Astrocyte (in vitro differentiated cells and primary cell): ENCODE results near the gene TCF19. TPM values are rescaled to one million over a fixed set of nuclear protein-coding genes. Genes with fewer than 3 reads are reported as not detected.

Experiments
- DNase-seq: peaks from one replicate; pipeline ENCODE4 v3.0.0-alpha.2; 2010; ENCODE audit warnings: low read depth
- FAIRE-seq: peaks from 2 replicates; lab custom pipeline; 2011; peaks lifted over from hg19 to GRCh38; lab: Jason Lieb, UNC
- H2AFZ ChIP-seq: 2 replicates; pipeline ENCODE4 v1.6.0; 2012; ENCODE audit warnings: low read depth, low read length, inconsistent platforms
- H3K27ac ChIP-seq: 2 replicates; pipeline ENCODE4 v1.5.1; 2011; ENCODE audit warnings: low read depth, low read length, inconsistent platforms
- H3K27me3 ChIP-seq: 2 replicates; pipeline ENCODE4 v1.6.0; 2011; ENCODE audit warnings: low read length, inconsistent platforms; ENCODE audit not compliant: insufficient read depth
- H3K36me3 ChIP-seq: 2 replicates; pipeline ENCODE4 v1.5.1; 2011; ENCODE audit warnings: low read length, inconsistent platforms; ENCODE audit not compliant: insufficient read depth
- H3K4me1 ChIP-seq: 2 replicates; pipeline ENCODE4 v1.5.1; 2011; ENCODE audit warnings: low read length, inconsistent platforms; ENCODE audit not compliant: insufficient read depth
- H3K4me2 ChIP-seq: 2 replicates; pipeline ENCODE4 v1.6.0; 2012; ENCODE audit warnings: low read length, inconsistent platforms
- H3K4me3 ChIP-seq: 2 replicates; pipeline ENCODE4 v1.5.1; 2011; ENCODE audit warnings: low read depth, mild to moderate bottlenecking, low read length, inconsistent platforms; ENCODE audit not compliant: insufficient read depth
- H3K79me2 ChIP-seq: 2 replicates; pipeline ENCODE4 v1.6.0; 2012; ENCODE audit warnings: mild to moderate bottlenecking, low read length, inconsistent platforms; ENCODE audit not compliant: insufficient read depth
- H3K9ac ChIP-seq: 2 replicates; pipeline ENCODE4 v1.6.0; 2012; ENCODE audit warnings: mild to moderate bottlenecking, low read length, inconsistent platforms
- H3K9me3 ChIP-seq: 2 replicates; pipeline ENCODE4 v1.5.1; 2012; ENCODE audit warnings: low read depth, mild to moderate bottlenecking, low read length, inconsistent platforms; ENCODE audit not compliant: insufficient read depth
- H4K20me1 ChIP-seq: 2 replicates; pipeline ENCODE4 v1.6.0; 2012; ENCODE audit warnings: low read length, inconsistent platforms; ENCODE audit not compliant: insufficient read depth
- H3K27ac Mint-ChIP-seq: one replicate; pipeline ENCODE4 v1.8.0; 2021; ENCODE audit warnings: mild to moderate bottlenecking, mixed read lengths; ENCODE audit not compliant: unreplicated experiment
- H3K27me3 Mint-ChIP-seq: one replicate; pipeline ENCODE4 v1.8.0; 2021; ENCODE audit warnings: low read depth, mixed read lengths; ENCODE audit not compliant: unreplicated experiment
- H3K36me3 Mint-ChIP-seq: one replicate; pipeline ENCODE4 v1.8.0; 2021; ENCODE audit warnings: low read depth, mixed read lengths; ENCODE audit not compliant: unreplicated experiment
- H3K4me1 Mint-ChIP-seq: one replicate; pipeline ENCODE4 v1.8.0; 2021; ENCODE audit warnings: low read depth, mixed read lengths; ENCODE audit not compliant: unreplicated experiment
- H3K4me3 Mint-ChIP-seq: one replicate; pipeline ENCODE4 v1.8.0; 2021; ENCODE audit warnings: mild to moderate bottlenecking, moderate library complexity, mixed read lengths; ENCODE audit not compliant: unreplicated experiment
- H3K9me3 Mint-ChIP-seq: one replicate; pipeline ENCODE4 v1.8.0; 2021; ENCODE audit warnings: mild to moderate bottlenecking, mixed read lengths; ENCODE audit not compliant: unreplicated experiment
- EZH2 ChIP-seq: IDR thresholded peaks from 2 replicates; pipeline ENCODE4 v1.6.1; 2012; ENCODE audit warnings: mild to moderate bottlenecking, low read length, inconsistent platforms; ENCODE audit not compliant: insufficient read depth
- total RNA-seq: library from RNA; stranded (reverse); gene quantifications from 2 replicates; pipeline ENCODE4 v1.2.1, GENCODE V29; 2021
- TF ChIP-seq, protein P1 (sequence below): IDR thresholded peaks from 2 replicates; pipeline ENCODE4 v1.5.1; 2011; ENCODE audit warnings: low read depth, mild to moderate bottlenecking, inconsistent platforms, low read length, moderate library complexity; ENCODE audit not compliant: insufficient read depth

TCF19 gene
- total RNA-seq, 1 donor from 2014 or later: 2.5 TPM

DNA sequence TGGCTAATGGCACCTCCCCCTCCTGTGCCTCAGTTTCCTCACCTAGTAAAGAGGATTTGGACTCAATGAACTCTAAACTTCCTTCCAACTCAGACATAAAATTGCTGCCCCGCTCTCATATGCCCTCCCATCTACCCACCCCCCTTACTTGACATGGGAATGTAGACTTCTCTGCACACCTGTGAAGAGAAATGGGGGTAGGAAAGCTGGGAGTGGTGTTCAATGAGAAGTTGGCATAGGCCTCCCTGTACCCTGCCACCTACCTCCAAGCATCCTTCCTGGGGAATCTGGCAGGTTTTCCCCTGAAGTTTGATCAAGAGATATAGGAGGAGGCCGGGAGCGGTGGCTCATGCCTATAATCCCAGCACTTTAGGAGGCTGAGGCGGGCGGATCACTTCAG lies 16.0 kb downstream of the TCF19 start:
- Histone ChIP-seq H3K79me2 (no peaks in the 10 kb centered on the region), H2AFZ (no peak overlapping the region), H3K9me3 (no peaks in the 10 kb centered on the region), H3K9ac (no peak overlapping the region), H3K4me3 (no peak overlapping the region), H3K4me1 (no peaks in the 10 kb centered on the region), H3K36me3 (no peaks in the 10 kb centered on the region), H3K27me3 (no peaks in the 10 kb centered on the region), H3K27ac (no peak overlapping the region), H4K20me1 (no peaks in the 10 kb centered on the region), H3K4me2 (no peak overlapping the region)
- H3K27ac Mint-ChIP-seq: no peak overlapping the region
- H3K4me3 Mint-ChIP-seq: no peak overlapping the region
- peaks cover 11% of the 10 kb centered on the region for H3K27me3 Mint-ChIP-seq
- peaks cover 4% of the 10 kb centered on the region for H3K36me3 Mint-ChIP-seq
- peaks cover 25% of the 10 kb centered on the region for H3K4me1 Mint-ChIP-seq
- FAIRE-seq (no peak), DNase-seq (no peak)
- TF ChIP-seq, protein P1, sequence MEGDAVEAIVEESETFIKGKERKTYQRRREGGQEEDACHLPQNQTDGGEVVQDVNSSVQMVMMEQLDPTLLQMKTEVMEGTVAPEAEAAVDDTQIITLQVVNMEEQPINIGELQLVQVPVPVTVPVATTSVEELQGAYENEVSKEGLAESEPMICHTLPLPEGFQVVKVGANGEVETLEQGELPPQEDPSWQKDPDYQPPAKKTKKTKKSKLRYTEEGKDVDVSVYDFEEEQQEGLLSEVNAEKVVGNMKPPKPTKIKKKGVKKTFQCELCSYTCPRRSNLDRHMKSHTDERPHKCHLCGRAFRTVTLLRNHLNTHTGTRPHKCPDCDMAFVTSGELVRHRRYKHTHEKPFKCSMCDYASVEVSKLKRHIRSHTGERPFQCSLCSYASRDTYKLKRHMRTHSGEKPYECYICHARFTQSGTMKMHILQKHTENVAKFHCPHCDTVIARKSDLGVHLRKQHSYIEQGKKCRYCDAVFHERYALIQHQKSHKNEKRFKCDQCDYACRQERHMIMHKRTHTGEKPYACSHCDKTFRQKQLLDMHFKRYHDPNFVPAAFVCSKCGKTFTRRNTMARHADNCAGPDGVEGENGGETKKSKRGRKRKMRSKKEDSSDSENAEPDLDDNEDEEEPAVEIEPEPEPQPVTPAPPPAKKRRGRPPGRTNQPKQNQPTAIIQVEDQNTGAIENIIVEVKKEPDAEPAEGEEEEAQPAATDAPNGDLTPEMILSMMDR: no peak
- TF ChIP-seq EZH2: no peak
- no peaks in the 10 kb centered on the region for H3K9me3 Mint-ChIP-seq

DNA sequence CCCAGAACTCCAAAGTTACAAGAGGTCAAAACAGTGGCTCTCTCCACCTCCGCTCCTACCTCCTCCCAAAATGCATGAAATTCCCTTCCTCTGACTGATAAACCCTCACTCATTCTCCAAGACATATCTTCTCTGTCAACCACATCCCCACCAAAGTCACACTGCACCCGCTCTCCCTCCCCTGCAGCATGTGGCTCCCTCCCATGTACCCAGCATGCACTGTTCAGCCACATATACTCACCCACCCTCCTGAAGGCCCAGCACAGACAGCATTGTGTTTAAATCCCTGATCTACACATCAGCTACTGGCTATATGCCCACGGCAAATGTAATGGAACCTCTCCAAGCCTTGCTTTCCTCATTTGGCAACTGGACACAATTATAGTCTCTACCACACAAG lies 17.6 kb downstream of the TCF19 start:
- FAIRE-seq (no peak), DNase-seq (peak; percentile 34)
- H3K27me3 Mint-ChIP-seq: peaks cover 7% of the 10 kb centered on the region
- Histone ChIP-seq H3K4me3 (no peak overlapping the region), H3K79me2 (no peaks in the 10 kb centered on the region), H3K4me1 (no peaks in the 10 kb centered on the region), H3K9ac (no peak overlapping the region), H4K20me1 (no peaks in the 10 kb centered on the region), H3K27ac (no peak overlapping the region), H3K27me3 (no peaks in the 10 kb centered on the region), H3K36me3 (no peaks in the 10 kb centered on the region), H3K4me2 (no peak overlapping the region), H2AFZ (no peak overlapping the region), H3K9me3 (no peaks in the 10 kb centered on the region)
- peak overlapping the region; percentile 13 for H3K4me3 Mint-ChIP-seq
- peaks cover 25% of the 10 kb centered on the region for H3K4me1 Mint-ChIP-seq
- TF ChIP-seq, protein P1: no peak
- no peak for TF ChIP-seq EZH2
- H3K27ac Mint-ChIP-seq: peak overlapping the region; percentile 70
- H3K9me3 Mint-ChIP-seq: no peaks in the 10 kb centered on the region
- peaks cover 4% of the 10 kb centered on the region for H3K36me3 Mint-ChIP-seq

DNA sequence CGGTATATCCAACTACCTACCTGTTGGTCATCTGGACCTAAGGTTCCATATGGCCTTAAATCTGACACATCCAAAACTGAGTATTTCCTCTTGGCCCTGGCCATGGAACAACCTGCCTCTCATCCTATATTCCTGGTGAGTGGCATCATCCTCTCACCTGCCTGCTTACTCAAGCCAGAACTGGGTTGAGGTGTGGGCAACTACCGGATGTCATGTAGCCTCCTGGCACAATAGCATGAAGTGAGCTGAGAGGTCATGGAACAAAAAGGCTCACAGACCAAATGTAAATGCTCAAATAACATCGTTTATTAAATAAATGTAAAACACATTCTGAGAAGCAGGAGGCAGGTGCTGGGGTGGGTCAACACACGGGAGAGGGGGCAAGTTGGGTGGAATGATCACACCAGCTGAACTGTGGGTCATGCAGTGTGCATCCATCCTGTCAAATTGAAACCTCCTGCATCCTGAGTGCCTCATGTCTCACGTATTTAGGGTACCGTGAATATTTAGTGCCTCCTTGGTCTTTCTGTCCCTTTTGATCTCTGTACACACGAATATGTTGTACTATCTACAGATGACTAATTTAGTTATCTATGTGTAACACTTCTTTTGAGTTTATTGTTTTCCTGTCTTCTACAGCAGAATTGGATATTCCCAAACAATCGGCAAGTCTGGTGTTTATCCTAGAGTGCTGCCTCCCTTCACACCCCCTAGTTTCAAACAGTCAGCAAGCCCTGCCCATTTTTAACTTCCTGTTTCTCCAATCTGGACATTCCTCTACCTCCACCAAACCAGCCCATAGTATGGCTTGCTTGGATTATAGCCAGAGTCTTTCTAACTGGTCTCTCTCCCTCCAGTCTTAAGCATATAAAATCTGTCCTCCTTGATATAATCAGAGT lies 20.0 kb downstream of the TCF19 start:
- DNase-seq (no peak), FAIRE-seq (no peak)
- Mint-ChIP-seq H3K36me3 (peaks cover 2% of the 10 kb centered on the region), H3K27ac (no peak overlapping the region), H3K4me3 (no peak overlapping the region), H3K4me1 (peaks cover 22% of the 10 kb centered on the region), H3K9me3 (no peaks in the 10 kb centered on the region), H3K27me3 (peaks cover 2% of the 10 kb centered on the region)
- H3K4me1 ChIP-seq: no peaks in the 10 kb centered on the region
- no peak overlapping the region for H3K4me2 ChIP-seq
- H3K4me3 ChIP-seq: no peak overlapping the region
- H3K27ac ChIP-seq: no peak overlapping the region
- no peaks in the 10 kb centered on the region for H3K36me3 ChIP-seq
- no peaks in the 10 kb centered on the region for H3K27me3 ChIP-seq
- no peaks in the 10 kb centered on the region for H4K20me1 ChIP-seq
- no peak overlapping the region for H2AFZ ChIP-seq
- H3K9me3 ChIP-seq: no peaks in the 10 kb centered on the region
- no peak overlapping the region for H3K9ac ChIP-seq
- no peaks in the 10 kb centered on the region for H3K79me2 ChIP-seq
- TF ChIP-seq EZH2: no peak
- TF ChIP-seq, protein P1: no peak
